HCT116 (cell line): ENCODE measurements around the gene TK2.

ENCODE experiments used
- CEBPB ChIP-seq: IDR thresholded peaks from 2 replicates; pipeline ENCODE4 v1.6.1; 2012; ENCODE audit warnings: low read depth
- CTCF ChIP-seq, 3 experiments: fragments of 200-600 bp in 1 of 3; sonication (generic) in 1 of 3; IDR thresholded peaks in 2 of 3; conservative IDR thresholded peaks in 1 of 3; 2 replicates each; pipeline ENCODE4 v1.5.1; 2012 to 2017; ENCODE audit warnings: low read depth in 2 of 3, low read length in 2 of 3, antibody characterized with exemption in 1 of 3, borderline replicate concordance in 1 of 3, control low read depth in 1 of 3, mild to moderate bottlenecking in 1 of 3, mixed read lengths in 1 of 3, mixed run types in 1 of 3, moderate library complexity in 1 of 3; ENCODE audit not compliant: insufficient read depth in 1 of 3
- EZH2 ChIP-seq: fragments of 200-600 bp; sonication (generic); IDR thresholded peaks from 2 replicates; pipeline ENCODE4 v1.6.1; 2017; ENCODE audit warnings: antibody characterized with exemption, mixed run types
- POLR2A ChIP-seq: IDR thresholded peaks from 2 replicates; pipeline ENCODE4 v1.7.0; 2011; ENCODE audit warnings: borderline replicate concordance; ENCODE audit not compliant: insufficient read depth, insufficient read length; ENCODE audit errors: extremely low read depth
- YY1 ChIP-seq: IDR thresholded peaks from 2 replicates; pipeline ENCODE4 v1.6.1; 2011; ENCODE audit warnings: low read length, low read depth, moderate library complexity, mild to moderate bottlenecking; ENCODE audit not compliant: insufficient replicate concordance; ENCODE audit errors: extremely low read depth
- ZNF274 ChIP-seq: fragments of 200-500 bp; sonication (Bioruptor generic); IDR thresholded peaks from 2 replicates; pipeline ENCODE4 v1.6.1; 2014; ENCODE audit warnings: mild to moderate bottlenecking, low read depth, low read length, inconsistent platforms
- TF ChIP-seq, protein P1 (sequence below): IDR thresholded peaks from 2 replicates; pipeline ENCODE4 v1.6.1; 2011; ENCODE audit warnings: mild to moderate bottlenecking, low read length, moderate library complexity; ENCODE audit not compliant: insufficient replicate concordance; ENCODE audit errors: extremely low read depth

DNA sequence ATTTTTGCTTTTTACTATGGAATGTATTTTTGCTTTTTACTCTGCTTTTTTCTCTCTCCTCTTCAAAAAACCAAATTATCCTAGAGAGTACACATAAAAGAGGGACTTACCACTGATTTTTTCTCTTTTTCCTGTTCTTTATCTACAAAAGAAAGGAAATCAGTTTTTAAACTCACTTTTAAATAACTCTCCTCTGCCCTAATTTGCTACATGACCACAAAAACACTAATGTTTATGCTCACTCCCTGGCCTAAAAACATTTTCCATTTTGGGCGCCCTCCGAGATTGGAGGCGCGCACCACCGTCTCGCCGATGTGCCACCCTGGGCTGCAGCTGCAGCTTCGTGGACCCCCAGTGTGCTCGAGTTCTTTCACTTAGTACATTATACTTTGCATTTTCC, 1.1 kb downstream of the TK2 start:
- TF ChIP-seq EZH2 (no peak), ZNF274 (no peak), CEBPB (no peak), CTCF (IDR thresholded peaks at IDR 0.05 in 2 of 3, conservative IDR thresholded peaks at IDR 0.05 in 1 of 3; ENCODE audit: borderline replicate concordance in 1 of 3, insufficient read depth in 1 of 3, low read depth in 2 of 3, low read length in 2 of 3) (no peak), POLR2A (no peak), YY1 (no peak)
- TF ChIP-seq, protein P1, sequence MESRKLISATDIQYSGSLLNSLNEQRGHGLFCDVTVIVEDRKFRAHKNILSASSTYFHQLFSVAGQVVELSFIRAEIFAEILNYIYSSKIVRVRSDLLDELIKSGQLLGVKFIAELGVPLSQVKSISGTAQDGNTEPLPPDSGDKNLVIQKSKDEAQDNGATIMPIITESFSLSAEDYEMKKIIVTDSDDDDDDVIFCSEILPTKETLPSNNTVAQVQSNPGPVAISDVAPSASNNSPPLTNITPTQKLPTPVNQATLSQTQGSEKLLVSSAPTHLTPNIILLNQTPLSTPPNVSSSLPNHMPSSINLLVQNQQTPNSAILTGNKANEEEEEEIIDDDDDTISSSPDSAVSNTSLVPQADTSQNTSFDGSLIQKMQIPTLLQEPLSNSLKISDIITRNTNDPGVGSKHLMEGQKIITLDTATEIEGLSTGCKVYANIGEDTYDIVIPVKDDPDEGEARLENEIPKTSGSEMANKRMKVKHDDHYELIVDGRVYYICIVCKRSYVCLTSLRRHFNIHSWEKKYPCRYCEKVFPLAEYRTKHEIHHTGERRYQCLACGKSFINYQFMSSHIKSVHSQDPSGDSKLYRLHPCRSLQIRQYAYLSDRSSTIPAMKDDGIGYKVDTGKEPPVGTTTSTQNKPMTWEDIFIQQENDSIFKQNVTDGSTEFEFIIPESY, result no peak
